CD14-positive monocyte (primary cell): ENCODE measurements around the gene DHX57. TPM values are rescaled to one million over a fixed set of nuclear protein-coding genes. Genes with fewer than 3 reads are reported as not detected.
"Not testable (repeated sequence)": the region's sequence is repeated elsewhere in the genome, so short reads cannot be mapped to it uniquely, and the experiment has no call there.

Source experiments
- DNase-seq, 3 donors: peaks; one replicate each; pipeline ENCODE4 v3.0.0-alpha.2; 2011 to 2022
- H2AFZ ChIP-seq: 2 replicates; pipeline ENCODE4 v1.6.0; 2012; ENCODE audit warnings: mild to moderate bottlenecking, low read depth, low read length, inconsistent platforms; ENCODE audit not compliant: insufficient read depth, poor library complexity, severe bottlenecking
- H3K27ac ChIP-seq, 2 donors: 1 replicate in 1 of 2; 2 replicates in 1 of 2; pipeline ENCODE4 v1.5.1; 2012 to 2013; ENCODE audit warnings: low read length in 2 of 2, control low read depth in 1 of 2, inconsistent platforms in 1 of 2, low read depth in 1 of 2, mild to moderate bottlenecking in 1 of 2
- H3K27me3 ChIP-seq, 2 donors: one replicate each; pipeline versions ENCODE4 v1.6.0 to v1.6.1; 2011 to 2013; ENCODE audit warnings: low read length in 2 of 2; ENCODE audit not compliant: control insufficient read depth in 2 of 2, insufficient read depth in 2 of 2
- H3K36me3 ChIP-seq, 2 donors: replicated peaks in 1 of 2; 1 replicate in 1 of 2; 2 replicates in 1 of 2; pipeline versions ENCODE4 v1.5.1 to v1.6.1; 2012 to 2013; ENCODE audit warnings: low read length in 2 of 2, control low read depth in 1 of 2, inconsistent platforms in 1 of 2, mild to moderate bottlenecking in 1 of 2; ENCODE audit not compliant: insufficient read depth in 2 of 2, control insufficient read depth in 1 of 2
- H3K4me1 ChIP-seq, 2 donors: 1 replicate in 1 of 2; 2 replicates in 1 of 2; pipeline versions ENCODE4 v1.5.1 to v1.6.1; 2012 to 2013; ENCODE audit warnings: low read length in 2 of 2, control low read depth in 1 of 2, inconsistent platforms in 1 of 2, mild to moderate bottlenecking in 1 of 2, moderate library complexity in 1 of 2; ENCODE audit not compliant: insufficient read depth in 2 of 2, control insufficient read depth in 1 of 2
- H3K4me2 ChIP-seq: replicated peaks from 2 replicates; pipeline ENCODE3; 2012; ENCODE audit warnings: low read length, moderate library complexity, mild to moderate bottlenecking; ENCODE audit not compliant: poor library complexity, severe bottlenecking; ENCODE audit errors: extremely low read depth
- H3K4me3 ChIP-seq, 3 experiments: fragments of 200-600 bp in 1 of 3; sonication (generic) in 1 of 3; replicated peaks in 1 of 3; 1 replicate in 2 of 3; 2 replicates in 1 of 3; pipeline ENCODE4 v1.5.1; 2011 to 2013; ENCODE audit warnings: low read length in 3 of 3, mild to moderate bottlenecking in 3 of 3, control low read depth in 2 of 3, low read depth in 2 of 3, inconsistent platforms in 1 of 3, moderate library complexity in 1 of 3
- H3K79me2 ChIP-seq: 2 replicates; pipeline ENCODE4 v1.6.0; 2012; ENCODE audit warnings: mild to moderate bottlenecking, control low read depth, inconsistent platforms, low read length, moderate library complexity; ENCODE audit not compliant: insufficient read depth
- H3K9ac ChIP-seq: 2 replicates; pipeline ENCODE4 v1.6.0; 2017; ENCODE audit warnings: low read length, mild to moderate bottlenecking; ENCODE audit not compliant: insufficient read depth, poor library complexity, severe bottlenecking
- H3K9me3 ChIP-seq, 2 donors: replicated peaks in 1 of 2; 1 replicate in 1 of 2; 2 replicates in 1 of 2; pipeline versions ENCODE4 v1.5.1 to v1.6.1; 2012 to 2013; ENCODE audit warnings: low read length in 2 of 2, control low read depth in 1 of 2; ENCODE audit not compliant: control insufficient read depth in 1 of 2, insufficient read depth in 1 of 2
- H4K20me1 ChIP-seq: 2 replicates; pipeline ENCODE4 v1.6.0; 2012; ENCODE audit warnings: mild to moderate bottlenecking, low read length, control low read depth, moderate library complexity; ENCODE audit not compliant: insufficient read depth
- H3K27ac Mint-ChIP-seq, 7 donors: one replicate each; pipeline ENCODE4 v1.8.0; 2020; ENCODE audit warnings: mild to moderate bottlenecking in 7 of 7, mixed read lengths in 7 of 7, moderate library complexity in 6 of 7, inconsistent platforms in 2 of 7
- H3K27me3 Mint-ChIP-seq, 3 donors: one replicate each; pipeline ENCODE4 v1.8.0; 2021 to 2022; ENCODE audit warnings: low read depth in 3 of 3, mild to moderate bottlenecking in 3 of 3, mixed read lengths in 3 of 3, moderate library complexity in 3 of 3, inconsistent platforms in 1 of 3
- H3K36me3 Mint-ChIP-seq, 2 donors: one replicate each; pipeline ENCODE4 v1.8.0; 2020; ENCODE audit warnings: mixed read lengths in 2 of 2, inconsistent platforms in 1 of 2, mild to moderate bottlenecking in 1 of 2
- H3K4me1 Mint-ChIP-seq: one replicate; pipeline ENCODE4 v1.8.0; 2020; ENCODE audit warnings: mild to moderate bottlenecking, mixed read lengths
- H3K4me3 Mint-ChIP-seq, 2 donors: one replicate each; pipeline ENCODE4 v1.8.0; 2020; ENCODE audit warnings: mild to moderate bottlenecking in 2 of 2, mixed read lengths in 2 of 2, moderate library complexity in 1 of 2
- H3K9me3 Mint-ChIP-seq, 7 donors: one replicate each; pipeline ENCODE4 v1.8.0; 2020 to 2022; ENCODE audit warnings: mixed read lengths in 7 of 7, mild to moderate bottlenecking in 6 of 7, moderate library complexity in 6 of 7, inconsistent platforms in 2 of 7
- WGBS: methylation state at CpG from one replicate; pipeline ENCODE4 v1.1.5; 2013; ENCODE audit warnings: missing lambda C conversion rate; ENCODE audit not compliant: insufficient coverage; 5-methylcytosine and 5-hydroxymethylcytosine counted together
- intact Hi-C, 2 donors: fragments of 100-400 bp; cut with micrococcal nuclease; formaldehyde crosslinking; loops; one replicate each; pipeline versions ENCODE4 v1.15.0 to v1.15.1; 2023
- polyA plus RNA-seq, 3 donors: library from polyadenylated mRNA; depleted of rRNA in 1 of 3; unstranded in 2 of 3; stranded (reverse) in 1 of 3; fragments of 300-500 nt in 2 of 3; fragments of >200 nt in 1 of 3; fragmentation: Illumina TruSeq in 2 of 3; gene quantifications; 1 replicate in 2 of 3; 2 replicates in 1 of 3; pipeline ENCODE4 v1.2.3, GENCODE V29; 2012 to 2021
- TF ChIP-seq, protein P1 (sequence below): fragments of 200-600 bp; IDR thresholded peaks from one replicate; pipeline ENCODE4 v1.8.0; 2022; ENCODE audit warnings: antibody characterized with exemption, mild to moderate bottlenecking

DHX57 gene
- polyA plus RNA-seq, 3 donors = 7.7 to 13.4 (median 12.9) TPM

DNA sequence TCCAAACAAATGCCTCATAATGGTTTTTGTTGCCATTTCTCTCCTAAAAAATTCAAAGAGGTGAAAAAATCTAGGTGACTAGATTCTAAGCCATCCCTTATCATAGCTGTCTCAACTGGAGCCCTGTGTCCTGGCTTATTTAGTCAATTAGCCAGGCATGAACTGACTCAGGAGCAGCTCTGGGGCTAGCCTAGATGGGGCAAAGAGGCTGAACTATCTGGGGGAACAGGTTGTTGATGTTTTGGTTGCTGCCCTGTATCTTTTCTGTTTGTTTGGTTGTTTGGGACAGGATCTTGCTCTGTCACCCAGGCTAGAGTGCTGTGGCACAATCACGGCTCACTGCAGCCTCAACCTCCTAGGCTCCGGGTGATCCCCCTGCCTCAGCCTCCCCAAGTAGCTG, 83.0 kb downstream of the DHX57 start:
- H3K4me3 ChIP-seq = no peak overlapping the region
- no peaks in the 10 kb centered on the region for H3K79me2 ChIP-seq
- TF ChIP-seq, protein P1, sequence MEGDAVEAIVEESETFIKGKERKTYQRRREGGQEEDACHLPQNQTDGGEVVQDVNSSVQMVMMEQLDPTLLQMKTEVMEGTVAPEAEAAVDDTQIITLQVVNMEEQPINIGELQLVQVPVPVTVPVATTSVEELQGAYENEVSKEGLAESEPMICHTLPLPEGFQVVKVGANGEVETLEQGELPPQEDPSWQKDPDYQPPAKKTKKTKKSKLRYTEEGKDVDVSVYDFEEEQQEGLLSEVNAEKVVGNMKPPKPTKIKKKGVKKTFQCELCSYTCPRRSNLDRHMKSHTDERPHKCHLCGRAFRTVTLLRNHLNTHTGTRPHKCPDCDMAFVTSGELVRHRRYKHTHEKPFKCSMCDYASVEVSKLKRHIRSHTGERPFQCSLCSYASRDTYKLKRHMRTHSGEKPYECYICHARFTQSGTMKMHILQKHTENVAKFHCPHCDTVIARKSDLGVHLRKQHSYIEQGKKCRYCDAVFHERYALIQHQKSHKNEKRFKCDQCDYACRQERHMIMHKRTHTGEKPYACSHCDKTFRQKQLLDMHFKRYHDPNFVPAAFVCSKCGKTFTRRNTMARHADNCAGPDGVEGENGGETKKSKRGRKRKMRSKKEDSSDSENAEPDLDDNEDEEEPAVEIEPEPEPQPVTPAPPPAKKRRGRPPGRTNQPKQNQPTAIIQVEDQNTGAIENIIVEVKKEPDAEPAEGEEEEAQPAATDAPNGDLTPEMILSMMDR = no peak
- peaks cover 0 to 3% (median 0%) of the 10 kb centered on the region in 7 donors for H3K9me3 Mint-ChIP-seq
- H3K27ac Mint-ChIP-seq = no peak overlapping the region
- no peak overlapping the region for H3K4me3 Mint-ChIP-seq
- peaks cover 6 to 10% of the 10 kb centered on the region in 2 donors for H3K36me3 ChIP-seq
- DNase-seq = no peak
- peaks cover 0 to 2% (median 0%) of the 10 kb centered on the region in 3 donors for H3K27me3 Mint-ChIP-seq
- no peak overlapping the region for H2AFZ ChIP-seq
- no peaks in the 10 kb centered on the region for H3K9me3 ChIP-seq
- H3K27me3 ChIP-seq = no peaks in the 10 kb centered on the region
- H4K20me1 ChIP-seq = no peaks in the 10 kb centered on the region
- WGBS = no CpG with 5 or more reads among the region's 2 CpGs
- H3K4me1 ChIP-seq = peaks cover 11 to 15% of the 10 kb centered on the region in 2 donors
- no peak overlapping the region for H3K9ac ChIP-seq
- H3K27ac ChIP-seq = no peak overlapping the region
- H3K36me3 Mint-ChIP-seq = peaks cover 6 to 11% of the 10 kb centered on the region in 2 donors
- H3K4me1 Mint-ChIP-seq = peaks cover 5% of the 10 kb centered on the region
- H3K4me2 ChIP-seq = no peak overlapping the region
- intact Hi-C loops = no loop called here

- H3K27ac Mint-ChIP-seq, H3K79me2 ChIP-seq, intact Hi-C loops, H3K36me3 ChIP-seq, H3K9ac ChIP-seq, H3K9me3 ChIP-seq, H3K9me3 Mint-ChIP-seq, H3K4me2 ChIP-seq, H3K4me3 Mint-ChIP-seq, H3K27me3 ChIP-seq, DNase-seq, H4K20me1 ChIP-seq, H3K4me1 Mint-ChIP-seq, H3K36me3 Mint-ChIP-seq, H3K4me3 ChIP-seq, H2AFZ ChIP-seq, H3K27me3 Mint-ChIP-seq, H3K27ac ChIP-seq: not testable (repeated sequence)
- H3K4me1 ChIP-seq = peaks cover 11 to 15% of the 10 kb centered on the region in 2 donors
- no CpG with 5 or more reads among the region's 8 CpGs for WGBS
Observed at GRCh38 chr2:38792321-38792720, 83.4 kb downstream of the DHX57 start.
